Epithelial cell of prostate (primary cell): ENCODE results near the gene ERN1.

Source experiments
- DNase-seq: peaks from one replicate; pipeline ENCODE4 v3.0.0-alpha.2; 2011; ENCODE audit warnings: low read depth, low spot score
- H3K27ac ChIP-seq: fragments of 450-650 bp; 2 replicates; pipeline ENCODE4 v1.5.1; 2017; ENCODE audit warnings: mild to moderate bottlenecking

The ERN1 gene

DNA sequence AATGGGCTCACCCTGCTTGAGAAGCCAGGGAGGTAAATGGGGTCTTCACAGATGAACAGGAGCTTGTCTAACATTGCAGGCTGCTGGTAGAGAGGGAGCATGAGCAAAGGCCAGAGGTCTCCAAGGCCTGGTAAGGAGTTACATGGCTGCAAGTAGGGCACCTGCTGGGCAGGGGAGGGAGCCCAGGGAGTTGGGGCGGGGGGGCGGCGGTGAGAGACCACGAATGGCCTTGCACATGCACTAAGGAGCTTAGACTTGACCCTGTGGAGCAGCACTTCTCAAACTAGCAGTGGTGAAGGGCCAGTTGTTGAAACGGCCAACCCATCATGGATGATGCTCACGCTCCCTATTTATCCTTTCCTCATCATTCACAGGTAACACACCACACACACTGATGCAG is 38.4 kb downstream of the ERN1 start:
- no peak for DNase-seq
- no peak overlapping the region for H3K27ac ChIP-seq

DNA sequence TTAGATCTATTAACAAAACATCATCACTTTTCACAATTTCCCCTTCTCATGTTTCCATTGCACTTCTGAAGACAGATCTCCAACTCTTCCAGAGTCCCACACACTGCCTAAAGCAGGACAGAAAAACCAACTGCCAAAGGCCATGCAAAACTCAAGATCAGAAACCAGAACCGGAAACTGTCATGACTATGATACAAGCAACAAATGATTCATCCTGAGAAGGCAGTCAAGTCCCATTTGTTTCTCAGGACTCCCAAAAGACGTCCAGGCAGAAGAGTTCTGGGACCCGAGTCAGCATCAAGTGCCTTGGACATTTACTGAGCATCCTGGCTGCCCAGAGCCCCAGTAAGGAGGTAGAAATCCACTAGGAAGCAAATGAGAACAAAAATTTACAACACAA is 38.8 kb downstream of the ERN1 start:
- no peak overlapping the region for H3K27ac ChIP-seq
- DNase-seq, result no peak

DNA sequence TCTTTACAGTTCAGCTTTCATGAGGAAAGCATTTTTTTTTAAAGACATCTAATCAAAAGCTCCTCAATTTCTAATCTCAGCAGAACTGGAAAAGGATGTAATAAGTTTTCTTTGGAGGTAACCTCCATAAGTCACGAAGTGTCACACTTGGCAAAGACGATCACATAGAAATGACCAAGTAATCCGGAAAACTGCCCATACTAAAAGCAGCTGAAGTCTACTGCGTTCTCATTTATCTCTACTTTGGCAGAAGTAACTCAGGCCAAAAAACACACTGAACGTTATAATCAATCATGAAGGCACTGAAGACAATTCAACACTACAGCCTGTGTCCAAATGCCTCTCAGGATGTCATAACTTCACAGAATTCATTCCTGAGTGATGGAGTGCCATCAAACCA is 39.8 kb downstream of the ERN1 start:
- DNase-seq, result no peak
- H3K27ac ChIP-seq, result no peak overlapping the region

DNA sequence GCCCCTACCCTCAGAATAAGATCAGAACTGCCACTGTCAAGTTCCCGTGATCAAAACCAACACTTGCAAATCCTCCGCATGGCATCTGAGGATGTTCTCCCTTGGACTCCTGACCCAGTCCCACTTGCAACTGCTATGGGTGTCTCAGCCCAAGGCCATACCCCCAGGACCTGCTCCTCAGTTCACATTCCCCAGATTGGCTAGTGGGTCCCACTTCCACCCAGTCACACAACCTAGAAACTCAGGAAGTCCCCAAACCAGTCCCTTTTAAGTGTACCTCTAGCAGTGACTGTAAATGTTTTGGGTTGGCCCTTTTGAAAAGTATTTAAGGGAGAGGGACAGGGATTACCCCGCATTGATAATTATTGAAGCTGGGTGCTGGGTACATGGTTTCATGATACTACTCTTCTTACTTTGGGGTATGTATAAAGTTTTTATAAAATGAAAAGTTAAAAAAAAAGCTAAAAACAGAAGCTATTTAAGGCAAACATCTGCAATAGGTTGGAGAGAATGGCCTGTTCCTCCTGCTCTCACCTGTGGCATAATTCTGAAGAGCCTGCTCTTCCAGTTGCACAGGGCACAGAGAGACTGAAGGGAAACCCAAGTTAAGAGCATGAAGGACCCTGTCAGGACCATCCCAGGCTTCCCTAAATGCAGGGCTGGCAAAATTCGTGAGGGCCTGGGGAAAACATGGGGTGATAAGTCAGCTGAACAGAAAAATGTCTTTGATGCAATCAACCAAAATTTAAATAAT is 42.5 kb downstream of the ERN1 start:
- no peak for DNase-seq
- peak overlapping the region; percentile 100 for H3K27ac ChIP-seq

- H3K27ac ChIP-seq, result peak overlapping the region; percentile 100
- no peak for DNase-seq
Observed at GRCh38 chr17:64085650-64086005, 44.3 kb downstream of the ERN1 start.

DNA sequence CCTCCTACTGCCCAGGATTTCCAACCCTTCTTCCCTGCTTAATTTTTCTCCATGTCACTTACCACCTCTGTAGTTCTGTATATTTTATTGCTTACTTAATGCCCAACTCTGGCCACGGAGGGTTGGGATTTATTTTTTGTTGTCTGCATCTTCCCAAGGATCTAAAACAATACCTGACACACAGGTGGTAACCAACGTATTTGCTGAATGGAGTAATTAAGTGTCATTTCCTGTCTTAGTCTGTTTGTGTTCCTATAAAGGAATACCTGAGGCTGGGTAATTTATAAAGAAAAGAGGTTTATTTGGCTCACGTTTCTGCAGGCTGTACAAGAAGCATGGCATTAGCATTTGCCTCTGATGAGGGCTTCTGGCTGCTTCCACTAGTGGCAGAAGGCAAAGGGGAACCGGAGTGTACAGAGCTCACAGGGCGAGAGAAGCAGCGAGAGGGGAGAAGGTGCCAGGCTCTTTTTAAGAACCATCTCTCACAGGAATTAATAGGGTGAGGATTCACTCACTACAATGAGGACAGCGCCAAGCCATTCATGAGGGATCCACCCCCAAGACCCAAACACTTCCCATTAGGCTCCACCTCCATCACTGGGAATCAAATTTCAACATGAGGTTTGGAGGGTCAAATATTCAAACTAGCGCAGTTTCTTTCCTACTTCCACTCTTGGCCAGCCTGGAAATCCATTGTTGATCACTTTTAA is 44.8 kb downstream of the ERN1 start:
- peak overlapping the region; percentile 100 for H3K27ac ChIP-seq
- no peak for DNase-seq

- DNase-seq, result peak; percentile 53
Observed at GRCh38 chr17:64084086-64084939, 45.6 kb downstream of the ERN1 start.

DNA sequence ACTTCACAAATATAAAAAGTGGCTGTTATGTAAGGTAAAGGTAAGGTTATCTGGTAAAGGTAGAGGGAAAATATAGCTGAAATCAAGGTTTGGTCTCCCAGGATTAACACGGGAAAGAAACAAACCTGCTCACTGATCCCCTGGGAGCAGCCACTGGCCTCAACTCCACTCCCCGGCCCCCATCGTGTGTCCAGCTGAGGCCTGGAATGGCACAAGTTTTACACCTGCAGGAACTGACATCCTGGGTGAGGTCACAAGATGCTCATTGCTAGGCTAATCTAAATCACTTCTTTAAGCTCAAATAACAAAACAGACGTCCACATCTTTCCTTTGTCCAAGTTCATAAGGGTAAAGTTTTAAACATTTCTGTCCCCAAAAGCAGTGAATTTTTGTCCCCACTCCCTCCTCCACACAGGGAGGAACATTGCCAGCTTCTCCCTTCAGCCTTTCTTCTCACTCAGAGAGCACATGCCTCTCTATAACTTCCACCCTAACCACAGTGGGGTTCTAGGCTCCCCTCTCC is 46.3 kb downstream of the ERN1 start:
- peak overlapping the region; percentile 100 for H3K27ac ChIP-seq
- DNase-seq, result no peak

More at GRCh38 chr17:64084086-64084939, 45.6 kb downstream of the ERN1 start:
- H3K27ac ChIP-seq, result peak overlapping the region; percentile 100

DNA sequence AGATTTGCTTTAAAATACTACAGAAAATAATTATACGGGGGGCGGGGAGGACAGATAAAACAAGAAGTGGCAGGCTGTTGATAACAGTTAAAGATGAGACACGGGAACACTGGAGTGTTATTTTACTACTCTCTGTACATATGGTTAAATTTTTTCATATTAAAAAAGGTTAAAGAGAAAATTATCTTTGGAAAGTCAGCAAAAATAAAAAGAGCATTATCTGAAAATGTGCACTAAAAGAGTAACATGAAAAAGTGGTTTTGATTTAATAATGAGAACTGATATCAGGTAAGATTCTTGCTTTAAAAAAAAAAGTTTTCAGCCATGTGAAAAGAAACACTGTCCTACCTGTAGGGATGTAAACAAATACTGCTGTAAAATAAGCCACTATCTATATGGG is 46.9 kb downstream of the ERN1 start:
- DNase-seq, result no peak
- peak overlapping the region; percentile 100 for H3K27ac ChIP-seq

- DNase-seq, result peak; percentile 93
- H3K27ac ChIP-seq, result peak overlapping the region; percentile 100
Observed at GRCh38 chr17:64081802-64082799, 47.8 kb downstream of the ERN1 start.

DNA sequence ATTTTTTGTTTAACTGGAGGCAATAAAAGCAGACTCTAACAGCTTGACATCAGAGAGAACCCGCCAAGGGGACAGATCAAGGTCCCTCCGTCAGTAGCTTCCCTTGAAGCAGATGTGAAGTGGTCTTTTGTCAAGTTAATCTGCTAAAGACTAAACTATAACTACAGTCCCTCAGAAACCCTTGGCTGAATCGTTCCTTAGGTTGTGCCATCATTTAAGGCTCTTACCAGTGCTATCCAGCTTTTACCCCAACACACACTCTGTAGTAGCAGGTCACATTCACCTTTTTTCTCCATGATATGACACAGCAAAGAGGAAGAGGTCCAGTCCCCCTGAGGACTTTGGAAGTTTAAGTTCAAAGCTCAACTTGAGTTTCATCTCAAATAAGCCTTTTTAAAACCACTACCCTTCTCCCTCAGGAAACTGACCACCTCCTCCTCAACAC is 49.7 kb downstream of the ERN1 start:
- no peak for DNase-seq
- H3K27ac ChIP-seq, result no peak overlapping the region

DNA sequence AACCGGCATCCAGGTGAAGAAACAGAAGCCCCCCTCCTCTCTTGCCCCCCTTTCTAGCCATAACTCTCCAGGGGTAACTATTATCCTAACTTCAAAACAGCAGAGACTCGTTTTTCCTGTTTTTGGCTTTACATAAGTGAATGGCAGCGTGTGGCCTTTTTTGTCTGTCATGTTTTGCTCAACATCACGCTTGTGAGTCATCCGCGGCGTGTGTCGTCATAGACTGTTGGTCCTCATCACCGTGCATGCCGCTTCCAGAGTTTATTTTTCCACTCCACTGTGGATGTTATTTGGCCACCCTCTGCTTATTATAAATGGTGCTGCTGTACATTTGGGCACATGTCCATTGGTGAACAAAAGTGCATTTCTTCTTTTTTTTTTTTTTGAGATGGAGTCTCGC is 52.6 kb downstream of the ERN1 start:
- H3K27ac ChIP-seq, result peak overlapping the region; percentile 79
- DNase-seq, result no peak

GRCh38 chr17:64075913-64076312 is 54.0 kb downstream of the ERN1 start:
- DNase-seq, result no peak
- peak overlapping the region; percentile 79 for H3K27ac ChIP-seq

DNA sequence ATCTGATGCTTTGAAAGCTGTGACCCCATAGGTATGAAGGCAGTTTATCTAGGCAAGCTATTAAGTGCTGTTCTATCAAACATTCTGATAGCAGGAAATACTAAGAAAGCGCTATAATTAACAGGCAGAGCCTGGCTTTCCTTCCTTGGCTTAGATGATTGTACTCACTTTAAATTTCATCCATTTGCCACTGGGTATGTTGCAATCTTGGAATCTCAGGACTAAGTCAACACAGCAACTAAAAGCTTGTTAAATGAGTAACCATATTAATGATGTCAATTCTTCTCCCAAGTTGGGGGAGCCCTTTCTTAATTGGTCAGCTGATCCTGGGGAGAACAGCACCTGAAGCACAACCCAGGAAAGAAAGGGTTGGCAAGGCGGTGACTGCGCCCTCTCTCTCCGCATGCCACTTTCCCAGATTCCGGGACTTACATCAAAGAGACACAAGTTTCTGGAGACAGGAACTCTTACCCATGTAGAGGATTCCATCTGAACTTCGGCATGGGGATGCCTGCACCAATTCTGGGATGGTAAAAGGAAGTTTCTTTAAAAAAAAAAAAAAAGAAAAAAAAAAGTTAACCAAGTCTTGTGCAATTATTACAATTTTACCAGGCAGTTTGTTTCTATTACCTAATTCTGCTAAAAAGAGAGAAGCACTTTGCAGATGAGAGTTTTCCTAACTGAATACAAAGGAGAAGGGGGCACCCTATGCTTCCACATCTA is 55.1 kb downstream of the ERN1 start:
- peak overlapping the region; percentile 79 for H3K27ac ChIP-seq
- DNase-seq, result peak; percentile 73

GRCh38 chr17:64073771-64074703 is 55.9 kb downstream of the ERN1 start:
- DNase-seq, result no peak
- H3K27ac ChIP-seq, result peak overlapping the region; percentile 79

DNA sequence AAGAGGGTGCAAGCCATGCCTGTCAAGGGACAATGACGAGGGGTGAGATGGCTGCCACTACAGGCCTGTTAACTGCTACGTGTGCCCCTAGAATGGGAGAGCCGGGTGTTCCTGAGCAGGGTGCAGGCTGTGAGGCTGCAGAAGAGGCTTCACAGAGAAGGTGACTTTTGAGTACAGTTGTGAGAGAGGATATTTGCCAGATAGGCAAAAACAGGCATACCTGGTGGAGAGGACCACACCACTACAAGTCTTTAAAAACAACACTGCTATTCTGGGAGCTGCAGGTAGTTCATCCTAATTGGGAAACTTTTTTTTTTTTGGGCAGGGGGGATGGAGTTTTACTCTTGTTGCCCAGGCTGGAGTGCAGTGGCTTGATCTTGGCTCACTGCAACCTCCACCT is 58.8 kb downstream of the ERN1 start:
- no peak overlapping the region for H3K27ac ChIP-seq
- DNase-seq, result no peak

- no peak for DNase-seq
- H3K27ac ChIP-seq, result no peak overlapping the region
Observed at GRCh38 chr17:64070213-64070612, 59.7 kb downstream of the ERN1 start.

DNA sequence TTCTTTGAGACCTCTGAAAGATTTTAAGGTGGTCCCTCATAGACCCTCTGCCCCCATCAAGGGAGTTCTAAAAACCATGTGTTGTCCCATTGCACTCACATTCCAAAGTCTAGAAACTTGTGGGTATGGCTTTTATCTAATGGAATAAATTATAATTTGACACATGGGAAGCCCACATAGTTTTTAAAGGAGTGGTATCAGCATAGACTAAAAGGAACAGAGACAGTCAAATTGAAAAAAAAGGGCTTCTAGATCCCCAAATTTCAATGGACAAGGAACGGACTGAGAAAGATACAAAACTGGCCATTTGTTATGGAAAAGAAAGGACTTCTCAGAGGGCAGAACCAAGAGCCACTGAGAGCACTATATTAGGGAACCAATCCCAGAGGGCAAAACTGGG is 60.8 kb downstream of the ERN1 start:
- DNase-seq, result no peak

More for the DNA sequence above, 60.8 kb downstream of the ERN1 start:
- H3K27ac ChIP-seq, result no peak overlapping the region
